ENCODE measurements around the gene NOX5. TPM values are rescaled to one million over a fixed set of nuclear protein-coding genes. Genes with fewer than 3 reads are reported as not detected.

The NOX5 gene
- total and polyA plus RNA-seq, 2 of the 13 experiments (the other 11 are each of a cell fraction or from before 2014, with no cell fraction given): not detected

GRCh38 chr15:69046781-69047180 is 32.3 kb downstream of the NOX5 start:
- H3K27ac ChIP-seq (ENCODE audit: extremely low read length, insufficient read depth, low read length): no peak overlapping the region
- FAIRE-seq (no peak), ATAC-seq (no peak; the same call in 2 of the 3 replicates), DNase-seq (ENCODE audit: low spot score) (no peak)
- H3K27me3 ChIP-seq (ENCODE audit: control insufficient read depth in 1 of 2, insufficient read depth in 2 of 2, low read length in 2 of 2): peaks cover 0 to 2% of the 10 kb centered on the region in 2 experiments; a peak in 1 of 5 replicates
- no peak overlapping the region for H3K4me2 ChIP-seq (ENCODE audit: low read depth, low read length)
- intact Hi-C loops (cut with micrococcal nuclease; ENCODE audit: unreplicated experiment) (no loop called here), in situ Hi-C loops (cut with HindIII; ENCODE audit: extremely low pct_ligation_motif_present, low pct_unique_long_range_greater_than_20kb) (no loop called here)
- H3K36me3 ChIP-seq (replicated peaks in 1 of 2; ENCODE audit: control insufficient read depth in 1 of 2, insufficient read depth in 2 of 2, low read length in 2 of 2): no peaks in the 10 kb centered on the region
- ChIA-PET CTCF (ENCODE audit: low intra/inter-chr PET ratio, low total read pairs) (no interaction called here), POLR2A (no interaction called here)
- H3K9ac ChIP-seq (ENCODE audit: insufficient read depth, low read depth, low read length): no peak overlapping the region
- no peaks in the 10 kb centered on the region for H4K20me1 ChIP-seq (ENCODE audit: insufficient read depth, low read length)
- 0 out of 2 replicates have a peak, but pooled peaks cover 8% of the 10 kb centered on the region for H3K4me1 ChIP-seq (ENCODE audit: insufficient read depth, low read length)
- TF ChIP-seq MEIS2 (CRISPR knock-in tag; IDR thresholded peaks at IDR 0.05) (no peak), ZNF143 (CRISPR knock-in tag; IDR thresholded peaks at IDR 0.05) (no peak), RARA (CRISPR knock-in tag; IDR thresholded peaks at IDR 0.05) (no peak), NFKB2 (CRISPR knock-in tag; IDR thresholded peaks at IDR 0.05; ENCODE audit: borderline replicate concordance) (no peak), ZNF747 (CRISPR knock-in tag; IDR thresholded peaks at IDR 0.05; ENCODE audit: borderline replicate concordance) (no peak), ZNF704 (CRISPR knock-in tag; IDR thresholded peaks at IDR 0.05; ENCODE audit: borderline replicate concordance) (no peak), GPN1 (CRISPR knock-in tag; IDR thresholded peaks at IDR 0.05; ENCODE audit: borderline replicate concordance) (no peak), ISL2 (CRISPR knock-in tag; IDR thresholded peaks at IDR 0.05) (no peak), RBFOX2 (IDR thresholded peaks at IDR 0.05; ENCODE audit: low read depth, low read length) (no peak), RELA (CRISPR knock-in tag; IDR thresholded peaks at IDR 0.05) (no peak), TP53 (CRISPR knock-in tag; conservative IDR thresholded peaks at IDR 0.05) (no peak), KDM3A (CRISPR knock-in tag; IDR thresholded peaks at IDR 0.05; ENCODE audit: low read depth) (no peak), ZNF136 (CRISPR knock-in tag; IDR thresholded peaks at IDR 0.05; ENCODE audit: low read depth) (no peak), ZNF468 (CRISPR knock-in tag; IDR thresholded peaks at IDR 0.05) (no peak), STAG1 (CRISPR knock-in tag; IDR thresholded peaks at IDR 0.05) (no peak), EHMT2 (IDR thresholded peaks at IDR 0.05; ENCODE audit: borderline replicate concordance, low read depth, low read length) (no peak), MAX (IDR thresholded peaks at IDR 0.05) (no peak), ZFP37 (CRISPR knock-in tag; IDR thresholded peaks at IDR 0.05; ENCODE audit: borderline replicate concordance) (no peak), THAP7 (CRISPR knock-in tag; IDR thresholded peaks at IDR 0.05) (no peak), SMAD1 (CRISPR knock-in tag; IDR thresholded peaks at IDR 0.05; ENCODE audit: borderline replicate concordance, low read depth) (no peak)
- no TSS peak for BruUV-seq (replicated peaks)
- H3K4me3 ChIP-seq (replicated peaks in 1 of 3; ENCODE audit: insufficient read depth in 1 of 3, low read depth in 2 of 3, low read length in 3 of 3): no peak overlapping the region
- 0% methylated on average over 2 of the region's 5 CpGs for WGBS (ENCODE audit: low lambda C conversion rate)
- no peaks in the 10 kb centered on the region for H3K79me2 ChIP-seq (ENCODE audit: insufficient read depth, low read length)
- no peak overlapping the region for H2AFZ ChIP-seq (ENCODE audit: low read length)
- no peaks in the 10 kb centered on the region for H3K9me3 ChIP-seq (ENCODE audit: low read length)
